ENCODE measurements around the gene GPHN.

Gene GPHN

GRCh38 chr14:66601932-66602578, 94.1 kb downstream of the GPHN start:
- no peak for DNase-seq

- DNase-seq, result no peak
Measured at GRCh38 chr14:66603945-66604344, 96.0 kb downstream of the GPHN start.

- DNase-seq, result no peak
Measured at GRCh38 chr14:66606826-66607225, 98.9 kb downstream of the GPHN start.

GRCh38 chr14:66610154-66610563, 102.2 kb downstream of the GPHN start:
- no peak for DNase-seq

- no peak for DNase-seq
Measured at GRCh38 chr14:66613344-66613743, 105.4 kb downstream of the GPHN start.

GRCh38 chr14:66619952-66620351, 112.0 kb downstream of the GPHN start:
- DNase-seq, result no peak

- no peak for DNase-seq
Measured at GRCh38 chr14:66623838-66624237, 115.9 kb downstream of the GPHN start.

GRCh38 chr14:66624336-66624937, 116.5 kb downstream of the GPHN start:
- no peak for DNase-seq

GRCh38 chr14:66628636-66629035, 120.7 kb downstream of the GPHN start:
- DNase-seq, result no peak

GRCh38 chr14:66629499-66629898, 121.6 kb downstream of the GPHN start:
- DNase-seq, result no peak

- no peak for DNase-seq
Measured at GRCh38 chr14:66634876-66635275, 126.9 kb downstream of the GPHN start.

- DNase-seq, result no peak
Measured at GRCh38 chr14:66635435-66635834, 127.5 kb downstream of the GPHN start.

- no peak for DNase-seq
Measured at GRCh38 chr14:66636240-66636639, 128.3 kb downstream of the GPHN start.

GRCh38 chr14:66638689-66639088, 130.7 kb downstream of the GPHN start:
- no peak for DNase-seq

GRCh38 chr14:66641861-66642635, 134.1 kb downstream of the GPHN start:
- no peak for DNase-seq

- DNase-seq, result no peak
Measured at GRCh38 chr14:66643344-66643743, 135.4 kb downstream of the GPHN start.

GRCh38 chr14:66645716-66646115, 137.8 kb downstream of the GPHN start:
- no peak for DNase-seq

GRCh38 chr14:66649498-66649897, 141.6 kb downstream of the GPHN start:
- no peak for DNase-seq

- no peak for DNase-seq
Measured at GRCh38 chr14:66650491-66650911, 142.6 kb downstream of the GPHN start.

GRCh38 chr14:66651536-66652220, 143.7 kb downstream of the GPHN start:
- no peak for DNase-seq

GRCh38 chr14:66652525-66653106, 144.7 kb downstream of the GPHN start:
- no peak for DNase-seq

GRCh38 chr14:66657780-66658179, 149.8 kb downstream of the GPHN start:
- DNase-seq, result no peak

- DNase-seq, result no peak
Measured at GRCh38 chr14:66662374-66662773, 154.4 kb downstream of the GPHN start.

All from activated T-cell treated with anti-CD3 and anti-CD28 coated beads for 4 hours (primary cell).